ENCODE measurements around the gene NLGN1.

NLGN1 gene

DNA sequence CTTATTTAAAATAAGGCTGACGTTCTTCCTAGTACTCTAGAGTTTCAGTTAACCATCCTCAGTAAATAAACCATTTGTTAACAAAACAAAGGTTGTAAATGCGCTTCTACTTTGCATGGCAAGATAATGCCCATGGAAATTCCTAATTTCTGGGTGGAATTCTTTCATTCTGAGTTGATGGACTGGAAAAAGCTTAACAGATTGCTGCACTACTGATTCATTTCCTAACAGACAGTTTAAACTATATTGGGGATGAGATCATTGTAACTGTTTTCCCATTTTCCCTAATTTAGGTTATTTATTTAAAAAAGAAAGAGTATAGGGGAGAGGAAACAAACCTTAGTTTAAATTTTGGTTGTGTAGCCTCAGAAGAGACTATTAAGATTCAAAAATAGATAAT, 342.2 kb downstream of the NLGN1 start:
- Histone ChIP-seq H3K27me3 (ENCODE audit: control insufficient read depth, insufficient read depth, low read length) (no peaks in the 10 kb centered on the region), H3K4me3 (ENCODE audit: low read depth, low read length) (no peak overlapping the region), H3K9me3 (ENCODE audit: control insufficient read depth, insufficient read depth, low read depth, low read length) (no peaks in the 10 kb centered on the region), H3K27ac (ENCODE audit: low read depth, low read length) (no peak overlapping the region), H3K9ac (ENCODE audit: low read length) (no peak overlapping the region), H3K4me1 (ENCODE audit: control insufficient read depth, insufficient read depth, low read length) (peaks cover 13% of the 10 kb centered on the region), H3K36me3 (ENCODE audit: control insufficient read depth, insufficient read depth, low read length) (no peaks in the 10 kb centered on the region)

DNA sequence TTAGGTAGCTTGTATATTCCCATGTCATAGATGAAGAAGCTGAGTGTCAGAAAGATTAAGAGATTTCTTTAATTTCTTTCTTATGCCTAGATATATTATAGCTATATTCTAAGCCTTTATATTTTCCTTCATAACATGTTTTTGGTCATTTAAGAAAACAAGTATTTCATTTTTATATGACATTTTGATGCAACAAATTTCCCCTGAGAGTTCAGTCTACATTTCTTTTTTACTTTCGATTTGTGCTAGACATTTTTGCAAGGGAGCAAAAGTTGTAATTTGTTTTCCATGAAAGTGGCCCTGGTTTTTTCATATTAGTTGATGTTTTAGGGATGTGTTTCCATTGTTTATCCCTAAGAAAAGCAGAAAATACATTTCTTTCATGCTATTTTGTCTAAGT, 344.9 kb downstream of the NLGN1 start:
- Histone ChIP-seq H3K27ac (ENCODE audit: low read depth, low read length) (no peak overlapping the region), H3K27me3 (ENCODE audit: control insufficient read depth, insufficient read depth, low read length) (no peaks in the 10 kb centered on the region), H3K4me1 (ENCODE audit: control insufficient read depth, insufficient read depth, low read length) (peaks cover 13% of the 10 kb centered on the region), H3K9me3 (ENCODE audit: control insufficient read depth, insufficient read depth, low read depth, low read length) (no peaks in the 10 kb centered on the region), H3K4me3 (ENCODE audit: low read depth, low read length) (no peak overlapping the region), H3K36me3 (ENCODE audit: control insufficient read depth, insufficient read depth, low read length) (no peaks in the 10 kb centered on the region), H3K9ac (ENCODE audit: low read length) (no peak overlapping the region)

DNA sequence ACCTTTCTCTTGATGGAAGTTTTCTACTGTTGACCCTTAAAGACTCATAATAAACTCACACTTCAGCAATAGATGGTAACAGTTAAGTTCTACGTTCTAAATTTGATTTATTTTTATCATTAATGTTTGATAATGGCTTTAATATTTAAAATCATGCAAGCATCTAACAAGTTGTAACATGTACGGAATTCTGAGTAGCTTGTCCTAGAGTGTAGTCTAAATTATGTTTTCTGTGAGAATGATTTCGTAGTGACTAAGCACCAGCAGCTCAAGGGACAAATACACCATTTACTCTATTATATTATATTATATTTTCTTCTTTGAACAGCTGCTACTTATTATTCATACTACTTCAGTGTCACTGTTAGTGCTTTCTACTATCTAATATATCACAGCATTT, 345.6 kb downstream of the NLGN1 start:
- H3K9ac ChIP-seq (ENCODE audit: low read length) = no peak overlapping the region
- no peaks in the 10 kb centered on the region for H3K36me3 ChIP-seq (ENCODE audit: control insufficient read depth, insufficient read depth, low read length)
- no peaks in the 10 kb centered on the region for H3K9me3 ChIP-seq (ENCODE audit: control insufficient read depth, insufficient read depth, low read depth, low read length)
- H3K4me3 ChIP-seq (ENCODE audit: low read depth, low read length) = no peak overlapping the region
- H3K27ac ChIP-seq (ENCODE audit: low read depth, low read length) = no peak overlapping the region
- H3K27me3 ChIP-seq (ENCODE audit: control insufficient read depth, insufficient read depth, low read length) = no peaks in the 10 kb centered on the region
- H3K4me1 ChIP-seq (ENCODE audit: control insufficient read depth, insufficient read depth, low read length) = peaks cover 13% of the 10 kb centered on the region

- Histone ChIP-seq H3K9ac (ENCODE audit: low read length) (no peak overlapping the region), H3K36me3 (ENCODE audit: control insufficient read depth, insufficient read depth, low read length) (no peaks in the 10 kb centered on the region), H3K27me3 (ENCODE audit: control insufficient read depth, insufficient read depth, low read length) (no peaks in the 10 kb centered on the region), H3K27ac (ENCODE audit: low read depth, low read length) (no peak overlapping the region), H3K9me3 (ENCODE audit: control insufficient read depth, insufficient read depth, low read depth, low read length) (no peaks in the 10 kb centered on the region), H3K4me1 (ENCODE audit: control insufficient read depth, insufficient read depth, low read length) (peaks cover 13% of the 10 kb centered on the region), H3K4me3 (ENCODE audit: low read depth, low read length) (no peak overlapping the region)
Observed at GRCh38 chr3:173743516-173743915, 346.0 kb downstream of the NLGN1 start.

- Histone ChIP-seq H3K27me3 (ENCODE audit: control insufficient read depth, insufficient read depth, low read length) (no peaks in the 10 kb centered on the region), H3K27ac (ENCODE audit: low read depth, low read length) (no peak overlapping the region), H3K36me3 (ENCODE audit: control insufficient read depth, insufficient read depth, low read length) (no peaks in the 10 kb centered on the region), H3K4me3 (ENCODE audit: low read depth, low read length) (no peak overlapping the region), H3K4me1 (ENCODE audit: control insufficient read depth, insufficient read depth, low read length) (peaks cover 6% of the 10 kb centered on the region; the same call in 1 of the 2 replicates), H3K9me3 (ENCODE audit: control insufficient read depth, insufficient read depth, low read depth, low read length) (no peaks in the 10 kb centered on the region), H3K9ac (ENCODE audit: low read length) (no peak overlapping the region)
Observed at GRCh38 chr3:173744479-173744878, 346.9 kb downstream of the NLGN1 start.

DNA sequence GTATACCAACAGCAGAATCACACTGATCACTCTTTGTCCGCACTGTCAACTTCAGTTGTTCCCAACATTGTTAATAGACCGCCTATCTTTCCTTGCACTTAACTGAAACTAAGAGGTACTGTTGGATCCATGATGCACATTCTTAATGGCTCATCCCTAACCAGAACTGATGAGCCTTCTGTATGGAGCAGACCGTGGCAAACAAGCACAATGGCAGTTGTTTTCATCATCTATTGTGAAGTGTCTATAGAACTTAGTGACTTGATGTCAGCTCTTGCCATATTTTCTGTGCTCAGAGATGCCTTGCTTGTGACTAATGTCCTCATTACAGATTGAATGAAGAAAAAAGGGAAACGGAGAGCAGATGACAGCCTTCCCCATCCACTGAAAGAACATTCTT, 347.4 kb downstream of the NLGN1 start:
- Histone ChIP-seq H3K27me3 (ENCODE audit: control insufficient read depth, insufficient read depth, low read length) (no peaks in the 10 kb centered on the region), H3K36me3 (ENCODE audit: control insufficient read depth, insufficient read depth, low read length) (no peaks in the 10 kb centered on the region), H3K9ac (ENCODE audit: low read length) (no peak overlapping the region)

GRCh38 chr3:173745952-173746682, 348.6 kb downstream of the NLGN1 start:
- H3K9ac ChIP-seq (ENCODE audit: low read length) = no peak overlapping the region
- no peaks in the 10 kb centered on the region for H3K4me1 ChIP-seq (ENCODE audit: control insufficient read depth, insufficient read depth, low read length)
- H3K9me3 ChIP-seq (ENCODE audit: control insufficient read depth, insufficient read depth, low read depth, low read length) = no peaks in the 10 kb centered on the region
- no peaks in the 10 kb centered on the region for H3K36me3 ChIP-seq (ENCODE audit: control insufficient read depth, insufficient read depth, low read length)
- H3K27me3 ChIP-seq (ENCODE audit: control insufficient read depth, insufficient read depth, low read length) = no peaks in the 10 kb centered on the region
- no peak overlapping the region for H3K27ac ChIP-seq (ENCODE audit: low read depth, low read length)
- H3K4me3 ChIP-seq (ENCODE audit: low read depth, low read length) = no peak overlapping the region

More for the DNA sequence above, 347.4 kb downstream of the NLGN1 start:
- Histone ChIP-seq H3K27ac (ENCODE audit: low read depth, low read length) (no peak overlapping the region), H3K4me3 (ENCODE audit: low read depth, low read length) (no peak overlapping the region), H3K9me3 (ENCODE audit: control insufficient read depth, insufficient read depth, low read depth, low read length) (no peaks in the 10 kb centered on the region), H3K4me1 (ENCODE audit: control insufficient read depth, insufficient read depth, low read length) (peaks cover 2% of the 10 kb centered on the region; the same call in 1 of the 2 replicates)

DNA sequence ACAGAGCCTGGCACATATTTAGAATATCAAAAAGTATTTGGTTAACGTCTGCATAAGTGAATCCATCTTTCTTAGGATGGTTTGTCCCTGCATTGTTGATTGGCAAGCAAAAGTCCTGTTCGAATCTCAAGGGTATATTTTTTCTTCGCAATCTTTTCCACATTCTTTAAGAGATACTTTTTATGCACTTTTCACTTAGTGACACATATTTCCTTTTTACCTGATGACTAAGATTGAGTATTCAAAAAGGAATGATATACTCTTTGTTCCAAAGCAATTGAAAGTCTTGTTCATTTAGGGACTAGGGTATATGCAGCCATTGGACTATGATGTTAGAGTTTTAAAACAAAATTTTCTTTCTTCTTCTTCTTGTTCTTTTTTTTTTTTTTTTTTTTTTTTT, 349.9 kb downstream of the NLGN1 start:
- H3K9ac ChIP-seq (ENCODE audit: low read length) = no peak overlapping the region
- H3K4me3 ChIP-seq (ENCODE audit: low read depth, low read length) = no peak overlapping the region
- H3K36me3 ChIP-seq (ENCODE audit: control insufficient read depth, insufficient read depth, low read length) = no peaks in the 10 kb centered on the region
- H3K9me3 ChIP-seq (ENCODE audit: control insufficient read depth, insufficient read depth, low read depth, low read length) = no peaks in the 10 kb centered on the region
- H3K27me3 ChIP-seq (ENCODE audit: control insufficient read depth, insufficient read depth, low read length) = no peaks in the 10 kb centered on the region
- H3K27ac ChIP-seq (ENCODE audit: low read depth, low read length) = no peak overlapping the region
- peaks cover 4% of the 10 kb centered on the region; the same call in 1 of the 2 replicates for H3K4me1 ChIP-seq (ENCODE audit: control insufficient read depth, insufficient read depth, low read length)

DNA sequence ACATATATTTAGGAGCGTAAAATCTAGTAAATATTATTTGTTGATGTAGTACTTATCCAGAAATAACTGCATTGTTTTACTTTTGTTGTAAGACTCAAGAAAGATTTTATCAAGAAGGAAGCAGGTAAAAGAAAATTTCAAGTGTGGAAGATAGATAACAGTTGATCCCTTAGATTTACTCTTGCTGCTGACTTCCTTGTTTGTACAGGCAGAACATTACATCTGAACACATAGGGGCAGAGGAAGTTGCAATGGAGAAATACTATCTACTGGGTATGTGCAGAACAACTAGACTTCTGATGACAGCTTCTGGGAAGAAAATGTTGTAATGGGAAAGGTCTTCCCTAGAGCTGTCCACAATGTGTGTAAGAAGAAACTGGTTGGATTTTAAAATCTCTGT, 350.6 kb downstream of the NLGN1 start:
- Histone ChIP-seq H3K9me3 (ENCODE audit: control insufficient read depth, insufficient read depth, low read depth, low read length) (no peaks in the 10 kb centered on the region), H3K4me1 (ENCODE audit: control insufficient read depth, insufficient read depth, low read length) (peaks cover 4% of the 10 kb centered on the region; the same call in 1 of the 2 replicates), H3K27ac (ENCODE audit: low read depth, low read length) (no peak overlapping the region), H3K9ac (ENCODE audit: low read length) (no peak overlapping the region), H3K4me3 (ENCODE audit: low read depth, low read length) (no peak overlapping the region), H3K36me3 (ENCODE audit: control insufficient read depth, insufficient read depth, low read length) (no peaks in the 10 kb centered on the region), H3K27me3 (ENCODE audit: control insufficient read depth, insufficient read depth, low read length) (no peaks in the 10 kb centered on the region)

- Histone ChIP-seq H3K9me3 (ENCODE audit: control insufficient read depth, insufficient read depth, low read depth, low read length) (no peaks in the 10 kb centered on the region), H3K27ac (ENCODE audit: low read depth, low read length) (no peak overlapping the region), H3K36me3 (ENCODE audit: control insufficient read depth, insufficient read depth, low read length) (no peaks in the 10 kb centered on the region), H3K4me1 (ENCODE audit: control insufficient read depth, insufficient read depth, low read length) (peaks cover 4% of the 10 kb centered on the region; the same call in 1 of the 2 replicates), H3K9ac (ENCODE audit: low read length) (no peak overlapping the region), H3K27me3 (ENCODE audit: control insufficient read depth, insufficient read depth, low read length) (no peaks in the 10 kb centered on the region), H3K4me3 (ENCODE audit: low read depth, low read length) (no peak overlapping the region)
Observed at GRCh38 chr3:173750095-173750494, 352.6 kb downstream of the NLGN1 start.

GRCh38 chr3:173750591-173750990, 353.0 kb downstream of the NLGN1 start:
- Histone ChIP-seq H3K36me3 (ENCODE audit: control insufficient read depth, insufficient read depth, low read length) (no peaks in the 10 kb centered on the region), H3K4me1 (ENCODE audit: control insufficient read depth, insufficient read depth, low read length) (peaks cover 4% of the 10 kb centered on the region; the same call in 1 of the 2 replicates), H3K27ac (ENCODE audit: low read depth, low read length) (no peak overlapping the region), H3K27me3 (ENCODE audit: control insufficient read depth, insufficient read depth, low read length) (no peaks in the 10 kb centered on the region), H3K4me3 (ENCODE audit: low read depth, low read length) (no peak overlapping the region), H3K9ac (ENCODE audit: low read length) (no peak overlapping the region), H3K9me3 (ENCODE audit: control insufficient read depth, insufficient read depth, low read depth, low read length) (no peaks in the 10 kb centered on the region)

Measured in HUES6 (cell line).